Pons (tissue), 1 donor: ENCODE measurements around the gene ADAMTS14.

ENCODE experiments used
- DNase-seq: peaks from one replicate; pipeline ENCODE4 v3.0.0-alpha.2; 2016; ENCODE audit warnings: low spot score

Gene ADAMTS14

DNA sequence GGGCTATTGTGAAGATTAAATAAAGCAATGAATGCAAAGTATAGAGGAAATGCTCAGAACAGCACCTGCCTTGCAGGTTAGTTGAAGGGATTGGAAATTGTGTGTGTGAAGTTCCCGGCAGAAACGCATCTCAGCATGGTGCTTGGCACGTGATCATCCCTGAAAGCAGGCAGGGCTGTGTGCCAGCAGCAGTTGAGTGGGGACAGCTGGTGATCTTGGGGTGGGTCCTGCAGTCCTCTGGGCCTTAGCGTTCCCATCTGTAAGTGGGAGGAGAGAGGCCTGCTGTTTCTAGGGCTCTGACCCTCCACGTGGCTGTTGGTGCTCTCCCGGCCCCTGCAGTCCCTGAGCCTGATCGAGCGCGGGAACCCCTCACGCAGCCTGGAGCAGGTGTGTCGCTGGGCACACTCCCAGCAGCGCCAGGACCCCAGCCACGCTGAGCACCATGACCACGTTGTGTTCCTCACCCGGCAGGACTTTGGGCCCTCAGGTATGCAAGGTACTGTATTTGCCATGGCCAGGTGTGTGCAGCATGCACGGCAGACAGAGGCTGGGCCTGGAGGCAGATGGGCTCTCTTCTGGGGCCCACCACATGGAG, 57.6 kb downstream of the ADAMTS14 start:
- no peak for DNase-seq

DNA sequence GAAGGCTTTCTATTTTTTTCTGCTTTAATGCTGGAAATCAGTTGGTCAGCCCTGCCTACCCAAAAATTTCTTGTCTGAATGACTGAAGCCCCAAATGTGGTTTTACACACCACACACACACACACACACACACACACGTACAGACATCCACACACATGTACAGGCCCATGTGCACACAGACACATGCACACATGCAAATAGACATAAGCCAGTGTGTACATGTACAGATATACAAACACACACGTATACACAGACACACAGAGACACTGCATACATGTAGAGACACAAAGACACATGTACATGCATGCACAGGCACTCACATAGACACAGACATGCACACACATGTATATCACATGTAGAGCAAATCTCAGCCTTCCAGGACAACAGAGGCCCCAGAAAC, 58.6 kb downstream of the ADAMTS14 start:
- no peak for DNase-seq

DNA sequence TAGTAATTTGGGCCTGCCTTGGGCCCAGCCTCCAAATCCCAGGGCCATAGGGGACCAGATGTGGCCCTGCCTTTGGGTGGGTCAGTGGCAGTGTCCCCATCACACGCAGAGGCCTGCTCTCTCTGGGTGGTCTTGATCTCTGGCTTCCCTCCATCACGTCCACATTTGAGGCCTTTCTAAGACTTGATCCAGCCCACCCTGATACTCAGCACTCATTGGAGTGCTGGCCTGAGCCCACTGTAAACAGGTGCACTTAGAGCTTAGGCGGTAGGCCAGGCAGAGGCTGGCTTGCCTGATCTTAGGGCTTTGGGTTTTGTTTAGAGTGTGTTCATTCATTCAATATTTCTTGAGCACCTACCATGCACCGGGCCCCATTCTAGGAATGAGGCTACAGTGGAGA, 60.3 kb downstream of the ADAMTS14 start:
- DNase-seq = no peak

DNA sequence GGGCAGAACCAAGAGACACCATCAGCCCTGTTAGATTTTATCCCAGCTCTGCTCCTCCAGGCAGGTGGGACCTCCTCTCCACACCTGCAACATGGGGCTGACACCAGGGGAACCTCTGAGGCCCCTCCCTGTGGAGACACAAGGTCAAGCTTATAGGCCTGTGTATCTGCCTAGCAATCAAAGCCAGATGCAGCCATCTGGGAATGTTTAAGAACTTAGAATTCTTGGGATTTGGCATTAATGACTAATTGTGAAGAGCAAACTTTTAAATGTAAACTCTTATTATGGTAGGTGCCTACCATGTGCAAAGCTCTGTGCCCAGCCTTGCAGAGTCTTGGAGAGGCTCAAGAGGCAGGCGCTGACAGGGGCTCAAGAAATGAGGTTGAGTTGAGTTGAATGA, 60.7 kb downstream of the ADAMTS14 start:
- DNase-seq = no peak

DNA sequence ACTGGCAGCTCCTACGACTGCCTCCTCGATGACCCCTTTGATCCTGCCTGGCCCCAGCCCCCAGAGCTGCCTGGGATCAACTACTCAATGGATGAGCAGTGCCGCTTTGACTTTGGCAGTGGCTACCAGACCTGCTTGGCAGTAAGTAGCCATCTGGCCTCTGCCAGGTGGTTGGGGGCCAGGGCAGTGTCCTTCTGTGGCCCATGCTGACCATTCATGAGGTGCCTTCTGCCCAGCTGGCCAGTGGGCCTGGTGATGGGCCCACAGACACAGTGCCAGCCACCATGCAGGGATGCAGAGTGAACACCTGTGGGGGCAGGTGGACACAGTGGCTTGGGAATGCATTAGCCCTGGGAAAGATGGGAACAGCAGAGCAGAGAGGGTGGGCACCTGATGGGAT, 62.9 kb downstream of the ADAMTS14 start:
- DNase-seq = no peak

DNA sequence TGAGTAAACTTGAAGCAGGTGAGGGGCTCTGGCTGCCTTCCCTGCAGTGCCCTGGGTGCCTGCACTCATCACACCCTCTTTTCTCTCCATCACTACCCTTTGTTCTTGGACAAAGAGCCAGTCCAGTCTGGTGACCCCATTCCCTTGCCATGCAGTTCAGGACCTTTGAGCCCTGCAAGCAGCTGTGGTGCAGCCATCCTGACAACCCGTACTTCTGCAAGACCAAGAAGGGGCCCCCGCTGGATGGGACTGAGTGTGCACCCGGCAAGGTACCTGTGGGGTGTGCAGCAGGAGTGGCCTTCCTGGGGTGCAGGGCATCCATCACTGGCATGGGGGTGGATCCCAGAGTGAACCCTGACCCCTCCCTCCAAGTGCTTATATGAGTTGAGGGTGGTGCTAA, 64.2 kb downstream of the ADAMTS14 start:
- no peak for DNase-seq

DNA sequence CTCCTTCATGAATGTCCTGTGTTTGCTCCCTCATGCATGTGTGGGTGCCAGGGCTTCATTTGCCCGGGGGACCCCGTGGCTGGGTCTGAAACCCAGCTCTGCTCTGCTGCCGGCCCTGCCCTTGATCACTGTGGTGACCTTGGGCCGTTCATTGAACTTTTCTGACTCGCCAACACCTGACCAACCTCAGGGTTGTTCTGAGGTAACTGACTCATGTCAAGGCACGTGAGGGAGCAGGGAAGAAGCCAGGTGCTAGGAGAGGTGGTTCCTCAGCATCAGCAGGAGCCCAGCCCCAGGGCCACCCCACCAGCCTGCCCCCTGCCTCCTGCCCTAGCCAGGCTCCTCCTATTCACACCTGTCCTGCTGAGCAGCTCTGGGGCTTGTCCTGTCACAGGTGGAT, 64.9 kb downstream of the ADAMTS14 start:
- DNase-seq = no peak

DNA sequence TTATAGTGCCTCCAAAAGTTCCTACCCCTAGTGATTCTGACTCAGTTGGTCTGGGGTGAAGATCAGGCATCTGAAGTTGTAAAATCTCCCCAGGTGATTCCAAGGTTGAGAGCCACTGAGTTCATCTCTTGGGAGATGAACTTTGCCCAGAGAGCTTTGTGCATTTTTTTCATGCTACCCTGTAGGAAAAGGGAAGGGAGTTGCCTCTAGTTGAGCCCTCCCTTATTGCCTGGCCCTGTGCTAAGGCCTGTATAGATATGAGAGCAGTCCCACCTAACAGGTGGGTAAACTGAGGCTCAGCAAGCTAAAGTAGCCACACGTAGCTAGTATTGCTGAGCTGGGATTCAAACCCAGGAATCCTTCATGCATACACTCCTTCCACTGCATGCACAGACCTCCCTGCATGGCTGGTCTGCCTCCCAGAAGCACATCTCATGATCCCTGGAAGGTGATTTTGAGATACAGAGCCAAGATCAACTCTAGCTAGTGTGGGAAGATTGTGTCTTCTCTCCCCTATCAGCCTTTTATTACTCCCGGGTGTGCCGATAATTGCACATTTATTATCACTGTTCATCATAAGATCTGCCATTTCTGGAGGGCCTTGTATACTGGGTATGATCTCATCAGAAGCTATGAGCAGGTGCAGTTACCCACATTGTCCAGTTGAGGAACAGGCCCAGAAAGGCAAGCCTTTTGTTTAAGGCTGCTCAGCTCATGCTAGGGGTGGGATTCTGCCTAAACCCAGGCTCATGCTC, 65.9 kb downstream of the ADAMTS14 start:
- no peak for DNase-seq

DNA sequence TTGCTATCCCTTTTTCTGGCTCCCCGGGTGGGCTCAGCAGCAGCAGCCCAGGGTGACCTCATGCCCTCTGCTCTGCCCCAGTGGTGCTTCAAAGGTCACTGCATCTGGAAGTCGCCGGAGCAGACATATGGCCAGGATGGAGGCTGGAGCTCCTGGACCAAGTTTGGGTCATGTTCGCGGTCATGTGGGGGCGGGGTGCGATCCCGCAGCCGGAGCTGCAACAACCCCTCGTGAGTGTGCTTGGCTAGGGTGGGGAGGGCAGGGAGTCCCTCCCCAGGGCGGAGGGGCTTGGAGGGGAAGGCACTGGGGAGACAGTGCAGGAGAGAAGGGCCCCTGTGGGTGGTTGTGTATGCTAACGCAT, 66.4 kb downstream of the ADAMTS14 start:
- no peak for DNase-seq

DNA sequence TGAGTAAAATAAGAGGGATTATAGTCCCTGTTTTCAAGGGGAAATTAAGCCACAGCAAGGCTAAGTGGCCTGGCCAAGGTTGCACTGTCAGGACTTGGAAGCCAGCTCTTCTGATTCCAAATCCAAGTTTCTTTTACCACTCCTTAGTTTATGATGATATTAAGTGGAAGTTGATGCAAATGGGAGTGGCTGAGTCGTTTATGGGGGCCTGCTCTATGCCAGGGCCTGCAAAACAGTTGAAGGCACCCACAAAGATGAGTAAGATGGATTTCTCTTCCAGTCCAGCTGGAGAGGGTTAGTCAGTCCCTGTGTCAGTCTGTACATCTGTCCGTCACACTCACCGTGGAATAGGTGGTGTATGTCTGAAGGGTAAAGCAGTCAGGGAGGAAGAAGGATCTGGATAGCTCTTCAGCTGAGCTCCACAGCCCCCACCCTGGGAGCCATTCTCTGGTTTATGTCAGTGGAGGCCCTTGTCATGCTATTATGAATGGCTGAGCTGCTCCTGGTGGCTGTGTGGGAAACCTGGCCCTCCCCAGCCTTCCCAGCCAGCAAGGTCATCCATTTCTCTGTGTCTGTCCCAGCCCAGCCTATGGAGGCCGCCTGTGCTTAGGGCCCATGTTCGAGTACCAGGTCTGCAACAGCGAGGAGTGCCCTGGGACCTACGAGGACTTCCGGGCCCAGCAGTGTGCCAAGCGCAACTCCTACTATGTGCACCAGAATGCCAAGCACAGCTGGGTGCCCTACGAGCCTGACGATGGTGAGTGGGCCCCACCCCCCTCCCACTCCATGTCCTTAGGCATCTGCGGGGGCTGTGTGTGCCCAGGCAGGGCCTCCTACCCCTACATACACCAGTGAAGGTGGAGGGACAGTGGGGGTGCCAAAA, 68.3 kb downstream of the ADAMTS14 start:
- DNase-seq = no peak

DNA sequence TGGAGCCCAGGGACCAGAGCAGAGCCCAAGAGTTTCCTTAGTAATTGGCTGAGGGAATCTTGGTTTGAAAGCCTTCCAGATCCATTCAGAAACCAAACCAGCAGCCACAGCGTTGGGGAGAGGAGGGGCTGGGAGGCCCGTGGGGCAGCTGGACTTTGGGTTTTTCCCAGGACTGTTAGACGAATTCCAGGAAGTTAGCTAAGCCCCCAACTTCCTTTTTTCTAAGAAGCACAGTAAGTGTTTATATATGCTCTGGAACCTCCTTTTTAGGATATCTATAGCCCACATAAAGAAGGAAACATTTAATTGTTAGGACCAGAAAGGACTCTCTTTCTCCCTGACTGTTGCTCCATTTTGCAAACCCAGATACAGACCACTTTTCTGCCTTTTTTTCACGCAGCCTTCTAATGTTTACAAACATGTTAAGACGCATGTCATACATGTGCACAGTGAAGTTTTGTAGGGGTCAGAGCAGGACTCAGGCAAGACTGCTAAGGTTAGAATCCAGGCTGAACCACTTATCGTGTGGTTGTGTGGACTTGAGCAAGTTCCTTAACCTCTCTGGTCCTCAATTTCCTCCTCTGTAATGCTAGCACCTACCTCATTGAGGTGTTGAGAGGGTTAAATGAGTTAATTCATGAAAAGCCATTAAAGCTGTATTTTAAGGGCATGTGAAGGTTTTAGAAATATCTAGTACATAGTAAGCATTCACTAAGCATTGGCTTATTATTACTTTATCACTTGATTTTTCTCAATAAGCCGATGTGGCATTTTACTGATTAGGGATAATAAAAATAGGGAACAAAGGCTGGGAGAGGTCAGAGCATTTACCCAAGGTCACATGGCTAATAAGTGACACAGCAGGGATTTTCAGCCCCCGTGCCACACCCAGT, 70.5 kb downstream of the ADAMTS14 start:
- peak; percentile 25 for DNase-seq

DNA sequence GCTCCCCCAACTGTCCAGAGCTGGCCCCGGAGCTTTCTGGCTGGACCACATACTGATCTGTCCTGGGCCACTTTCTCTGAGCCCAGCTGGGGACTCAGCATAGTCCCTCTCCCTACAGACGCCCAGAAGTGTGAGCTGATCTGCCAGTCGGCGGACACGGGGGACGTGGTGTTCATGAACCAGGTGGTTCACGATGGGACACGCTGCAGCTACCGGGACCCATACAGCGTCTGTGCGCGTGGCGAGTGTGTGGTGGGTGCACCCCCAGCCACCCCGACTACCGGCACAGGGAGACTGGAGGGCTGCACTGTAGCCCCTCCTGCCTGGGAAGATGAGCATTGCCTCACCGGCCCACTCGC, 71.1 kb downstream of the ADAMTS14 start:
- no peak for DNase-seq

DNA sequence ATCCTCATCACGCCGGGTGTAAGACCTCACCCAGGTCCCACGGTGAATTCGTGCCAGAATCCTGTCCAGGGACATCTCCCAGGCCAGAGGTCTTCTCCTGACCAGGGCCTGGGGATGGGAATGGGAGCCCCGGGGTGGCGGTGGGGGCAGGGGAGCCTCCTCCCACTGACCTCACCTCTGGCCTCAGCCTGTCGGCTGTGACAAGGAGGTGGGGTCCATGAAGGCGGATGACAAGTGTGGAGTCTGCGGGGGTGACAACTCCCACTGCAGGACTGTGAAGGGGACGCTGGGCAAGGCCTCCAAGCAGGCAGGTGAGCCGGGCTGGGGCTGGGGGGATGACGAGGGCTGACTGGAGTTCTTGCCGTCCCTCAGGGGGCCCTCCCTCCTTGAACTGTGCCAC, 71.6 kb downstream of the ADAMTS14 start:
- DNase-seq = no peak

DNA sequence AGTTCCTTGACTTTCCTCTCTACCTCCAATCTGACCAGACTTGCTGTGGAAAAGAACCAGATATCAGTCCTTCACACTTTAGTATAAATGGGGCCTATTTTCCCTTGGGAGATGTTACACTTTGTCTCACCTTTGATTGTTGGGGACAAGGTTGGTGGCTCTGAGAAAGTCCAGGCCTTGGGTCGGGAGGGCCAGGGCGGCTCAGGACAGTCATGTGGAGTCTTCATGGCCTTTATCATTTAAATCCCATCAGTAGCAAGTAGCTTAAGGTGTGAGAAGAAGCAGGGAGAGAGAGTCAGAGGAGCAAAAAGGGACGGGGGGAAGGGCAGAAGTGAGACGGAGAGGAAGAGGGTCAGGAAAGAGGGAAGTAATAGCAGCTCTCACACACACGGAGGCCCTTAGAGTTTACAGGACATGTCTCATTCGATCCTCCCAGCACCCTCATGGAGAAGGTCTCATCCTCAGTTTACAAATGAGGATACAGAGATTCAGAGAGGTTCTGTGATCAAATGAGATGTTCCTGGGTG, 72.4 kb downstream of the ADAMTS14 start:
- no peak for DNase-seq

DNA sequence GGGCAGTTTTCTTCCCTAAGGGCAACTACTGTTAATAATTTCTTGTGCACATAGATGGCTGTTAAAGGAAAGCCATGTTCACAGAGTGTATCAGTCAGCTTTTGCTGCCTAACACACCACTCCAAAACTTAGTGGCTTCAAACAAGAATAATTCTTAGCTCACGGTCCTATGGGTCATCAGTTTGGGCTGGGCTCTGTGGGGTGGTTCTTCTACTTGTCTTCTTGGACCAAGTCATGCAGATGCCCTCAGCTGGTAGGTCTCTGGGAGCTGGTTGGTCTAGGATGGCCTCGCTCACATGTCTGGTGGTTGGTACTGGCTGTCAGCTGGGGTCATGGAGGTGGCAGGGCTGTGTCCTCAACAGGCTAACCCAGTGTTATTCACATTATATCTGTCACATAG, 73.2 kb downstream of the ADAMTS14 start:
- DNase-seq = no peak

DNA sequence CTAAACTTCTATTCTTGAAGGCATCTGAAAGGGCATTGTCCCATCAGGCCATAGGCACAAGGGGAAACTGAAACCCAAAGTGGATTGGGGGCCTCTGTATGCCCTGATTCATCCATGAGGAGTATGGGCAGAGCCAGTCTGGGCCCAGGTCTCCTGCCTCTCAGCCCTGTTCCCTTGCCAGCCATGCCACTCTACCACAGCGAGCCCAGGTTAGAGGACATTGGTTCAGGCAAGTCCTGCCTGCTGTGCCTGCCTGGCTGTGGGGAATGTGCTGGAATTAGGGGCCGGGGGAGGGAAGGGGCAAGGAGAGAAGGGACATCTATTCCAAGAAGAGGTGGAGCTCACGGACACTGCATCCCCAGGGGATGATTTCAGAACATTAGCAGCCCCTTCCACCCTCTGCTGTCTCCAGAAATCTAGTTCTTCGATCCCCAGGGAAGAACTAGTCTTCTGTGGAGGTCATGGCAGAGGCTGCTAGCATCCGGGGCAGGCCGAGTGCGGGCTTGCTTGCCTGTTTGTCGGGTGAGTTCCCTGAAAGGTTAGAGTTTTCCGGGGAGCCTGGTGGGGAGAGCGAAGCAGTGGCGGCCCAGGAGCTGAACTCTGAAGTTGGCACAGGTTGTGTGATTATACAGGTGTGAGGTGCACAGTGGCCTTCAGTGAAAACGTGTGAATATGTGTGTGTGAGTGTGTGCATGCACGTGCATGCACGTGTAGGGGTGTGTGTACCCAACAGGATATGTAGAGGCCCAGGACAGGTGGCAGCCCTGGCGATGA, 75.1 kb downstream of the ADAMTS14 start:
- no peak for DNase-seq

DNA sequence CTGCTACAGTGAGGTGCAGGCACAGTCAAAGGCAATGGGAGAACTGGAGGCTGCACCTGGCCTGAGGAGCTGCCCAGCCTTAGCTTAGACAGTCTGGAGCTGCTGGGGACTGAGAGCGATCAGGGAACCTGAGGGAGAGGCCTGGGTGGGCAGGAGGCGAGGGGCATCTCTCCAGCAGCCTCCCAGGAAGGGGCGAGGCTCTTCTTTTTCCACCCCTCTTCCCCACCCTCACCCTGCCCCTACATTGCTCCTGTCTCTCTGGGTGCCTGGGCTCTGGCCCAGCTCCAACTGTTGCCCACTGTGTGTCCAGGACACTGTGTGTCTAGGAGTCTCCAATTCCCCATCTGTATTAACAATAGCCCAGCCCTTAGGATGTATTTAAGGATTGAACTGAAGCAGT, 76.0 kb downstream of the ADAMTS14 start:
- DNase-seq = no peak

DNA sequence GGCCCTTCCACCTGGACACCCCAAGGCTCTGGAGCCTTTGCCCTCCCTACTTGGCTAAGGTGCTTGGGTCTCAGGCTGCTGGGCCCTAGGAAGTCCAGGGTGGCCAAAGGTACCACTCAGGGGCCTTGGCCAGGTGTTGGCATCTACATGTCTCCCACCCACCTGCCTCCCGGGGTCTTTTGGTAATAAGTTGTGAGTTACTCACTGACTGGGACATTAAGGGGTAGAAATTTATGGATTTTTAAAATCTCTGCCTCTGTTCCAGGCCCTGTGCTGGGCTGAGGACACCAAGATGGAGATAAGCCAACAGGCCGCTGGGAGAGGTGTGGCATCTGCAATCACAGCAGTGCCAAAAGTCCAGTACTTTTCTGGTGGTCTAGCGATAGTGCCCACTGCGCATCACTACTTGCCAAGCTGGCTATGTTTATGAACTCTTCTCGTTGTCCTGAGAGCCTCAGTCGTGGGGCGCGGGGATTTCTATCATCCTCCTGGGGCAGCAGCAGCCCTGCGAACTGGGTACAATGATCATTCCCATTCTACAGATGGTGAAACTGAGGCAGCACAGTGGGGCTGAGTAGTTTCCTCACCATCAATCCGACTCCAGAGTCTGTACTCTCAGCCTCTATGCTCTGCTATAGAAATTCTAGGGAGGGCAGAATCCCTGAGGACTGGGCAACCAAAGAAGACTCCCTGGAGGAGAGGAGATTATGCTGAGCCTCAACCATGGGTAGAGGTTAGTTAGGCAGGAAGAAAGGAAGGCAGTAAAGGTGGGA, 76.7 kb downstream of the ADAMTS14 start:
- no peak for DNase-seq

DNA sequence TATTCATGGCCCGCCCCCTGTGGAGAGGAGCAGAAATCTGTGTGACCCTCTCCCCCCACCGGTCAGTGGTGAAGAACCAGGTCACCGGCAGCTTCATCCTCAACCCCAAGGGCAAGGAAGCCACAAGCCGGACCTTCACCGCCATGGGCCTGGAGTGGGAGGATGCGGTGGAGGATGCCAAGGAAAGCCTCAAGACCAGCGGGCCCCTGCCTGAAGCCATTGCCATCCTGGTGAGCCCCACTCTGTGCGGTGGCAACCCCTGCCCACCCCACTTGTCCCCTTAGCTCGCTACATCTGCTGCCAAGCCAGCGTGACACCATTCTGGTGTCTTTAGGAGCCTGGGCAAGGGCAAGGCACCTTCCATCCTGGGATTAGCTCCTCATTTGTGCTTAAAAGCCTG, 77.5 kb downstream of the ADAMTS14 start:
- DNase-seq = no peak

DNA sequence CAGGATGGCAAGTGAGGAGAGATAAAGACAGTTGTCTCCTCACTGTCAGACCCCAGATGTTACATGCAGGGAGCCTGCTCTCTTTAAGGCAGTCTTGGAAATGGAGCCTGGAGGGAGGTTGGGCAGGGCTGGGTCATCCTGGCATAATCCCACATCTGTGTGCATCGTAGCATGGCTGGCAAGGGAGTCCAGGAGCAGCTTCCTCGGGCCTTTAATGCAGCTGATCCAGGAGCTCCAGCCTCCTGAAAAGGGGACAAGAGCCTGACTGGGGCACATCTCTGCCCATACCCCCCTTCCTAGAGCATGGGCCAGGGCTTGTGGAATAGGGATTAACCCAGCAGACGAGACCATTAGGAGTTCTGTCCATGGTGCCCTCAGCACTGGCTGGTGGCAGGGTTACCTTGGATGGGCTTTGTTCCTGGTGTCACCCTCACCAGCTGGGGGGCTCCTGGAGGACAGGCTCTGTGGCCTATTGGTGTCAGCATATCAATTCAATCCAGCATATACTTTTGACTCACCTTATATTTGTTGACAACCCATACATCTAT, 77.9 kb downstream of the ADAMTS14 start:
- no peak for DNase-seq
